ENCODE results near the gene LMX1A.

LMX1A gene

GRCh38 chr1:165376041-165376810 is 19.7 kb upstream of the LMX1A start:
- TF ChIP-seq NFIC (IDR thresholded peaks at IDR 0.05) (peak; percentile 57), EP300 (IDR thresholded peaks at IDR 0.05; ENCODE audit: borderline replicate concordance) (no peak), ZBTB7A (IDR thresholded peaks at IDR 0.05; ENCODE audit: low read depth) (peak; percentile 22; the same call in 1 of the 2 replicates)

DNA sequence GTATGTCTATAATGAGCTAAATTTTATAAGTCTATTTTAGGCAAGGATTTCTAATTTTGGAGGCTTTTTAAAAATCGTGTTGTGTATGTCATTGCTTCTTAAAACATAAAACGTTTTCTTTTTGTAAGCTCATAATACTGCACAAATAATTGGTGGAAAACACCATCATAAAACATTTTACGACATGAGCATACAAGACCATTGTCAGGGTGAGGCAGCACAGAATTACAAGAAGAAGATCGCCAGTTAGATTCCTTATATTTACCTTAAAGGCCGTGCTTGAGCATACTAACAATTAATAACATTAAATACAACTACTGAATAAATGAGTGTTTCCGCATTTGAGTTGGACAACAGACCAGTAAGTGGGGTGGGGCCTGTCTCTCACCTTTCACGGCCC is 19.1 kb upstream of the LMX1A start:
- no peak for TF ChIP-seq TEAD4 (IDR thresholded peaks at IDR 0.05)

DNA sequence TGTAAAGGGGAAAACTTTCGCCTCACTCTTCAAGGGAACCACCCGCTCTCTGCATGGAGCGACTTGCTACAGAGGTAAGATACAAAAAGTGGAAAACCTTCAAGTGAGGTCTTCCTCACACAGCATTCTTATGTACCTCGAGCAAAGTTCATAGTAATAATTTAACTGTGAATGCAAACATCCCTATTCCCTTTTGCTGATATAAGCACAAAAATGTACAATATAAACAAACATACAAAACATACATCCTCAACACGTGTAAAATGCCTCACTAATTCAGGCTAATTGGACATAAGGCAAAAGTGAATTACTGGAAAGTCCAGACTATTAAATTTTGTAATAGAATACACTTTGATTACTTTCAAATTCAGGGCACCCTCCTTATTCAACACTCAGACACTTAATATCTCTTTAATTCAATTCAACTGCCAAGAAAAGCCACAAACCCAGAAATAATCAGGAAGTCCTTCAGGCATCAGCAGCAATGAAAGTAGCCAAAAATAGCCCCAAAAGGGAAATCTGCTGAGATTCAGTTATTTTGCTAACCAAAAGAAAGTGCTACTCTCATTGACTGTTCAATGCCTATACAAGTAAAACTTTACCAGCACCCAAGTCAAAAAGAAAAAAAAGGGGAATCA is 15.2 kb upstream of the LMX1A start:
- TF ChIP-seq FOXM1 (IDR thresholded peaks at IDR 0.05; ENCODE audit: borderline replicate concordance, low read depth) (no peak), EGR1 (IDR thresholded peaks at IDR 0.05) (no peak), RAD21 (IDR thresholded peaks at IDR 0.05; ENCODE audit: low read depth) (no peak), TAF1 (IDR thresholded peaks at IDR 0.05; ENCODE audit: low read depth) (no peak), CEBPB (IDR thresholded peaks at IDR 0.05) (no peak), EP300 (IDR thresholded peaks at IDR 0.05; ENCODE audit: borderline replicate concordance) (no peak), REST (IDR thresholded peaks at IDR 0.05; ENCODE audit: low read depth) (no peak), TCF12 (IDR thresholded peaks at IDR 0.05; ENCODE audit: low read depth) (no peak), ZBTB7A (IDR thresholded peaks at IDR 0.05; ENCODE audit: low read depth) (no peak), YY1 (IDR thresholded peaks at IDR 0.05; ENCODE audit: low read depth) (no peak), CREB1 (IDR thresholded peaks at IDR 0.05; ENCODE audit: low read depth) (no peak), NFIC (IDR thresholded peaks at IDR 0.05) (no peak), TEAD4 (IDR thresholded peaks at IDR 0.05) (no peak)
- TF ChIP-seq, protein P1, sequence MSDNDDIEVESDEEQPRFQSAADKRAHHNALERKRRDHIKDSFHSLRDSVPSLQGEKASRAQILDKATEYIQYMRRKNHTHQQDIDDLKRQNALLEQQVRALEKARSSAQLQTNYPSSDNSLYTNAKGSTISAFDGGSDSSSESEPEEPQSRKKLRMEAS (IDR thresholded peaks at IDR 0.05): no peak
- TF ChIP-seq, protein P2, sequence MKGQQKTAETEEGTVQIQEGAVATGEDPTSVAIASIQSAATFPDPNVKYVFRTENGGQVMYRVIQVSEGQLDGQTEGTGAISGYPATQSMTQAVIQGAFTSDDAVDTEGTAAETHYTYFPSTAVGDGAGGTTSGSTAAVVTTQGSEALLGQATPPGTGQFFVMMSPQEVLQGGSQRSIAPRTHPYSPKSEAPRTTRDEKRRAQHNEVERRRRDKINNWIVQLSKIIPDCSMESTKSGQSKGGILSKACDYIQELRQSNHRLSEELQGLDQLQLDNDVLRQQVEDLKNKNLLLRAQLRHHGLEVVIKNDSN (IDR thresholded peaks at IDR 0.05): no peak

DNA sequence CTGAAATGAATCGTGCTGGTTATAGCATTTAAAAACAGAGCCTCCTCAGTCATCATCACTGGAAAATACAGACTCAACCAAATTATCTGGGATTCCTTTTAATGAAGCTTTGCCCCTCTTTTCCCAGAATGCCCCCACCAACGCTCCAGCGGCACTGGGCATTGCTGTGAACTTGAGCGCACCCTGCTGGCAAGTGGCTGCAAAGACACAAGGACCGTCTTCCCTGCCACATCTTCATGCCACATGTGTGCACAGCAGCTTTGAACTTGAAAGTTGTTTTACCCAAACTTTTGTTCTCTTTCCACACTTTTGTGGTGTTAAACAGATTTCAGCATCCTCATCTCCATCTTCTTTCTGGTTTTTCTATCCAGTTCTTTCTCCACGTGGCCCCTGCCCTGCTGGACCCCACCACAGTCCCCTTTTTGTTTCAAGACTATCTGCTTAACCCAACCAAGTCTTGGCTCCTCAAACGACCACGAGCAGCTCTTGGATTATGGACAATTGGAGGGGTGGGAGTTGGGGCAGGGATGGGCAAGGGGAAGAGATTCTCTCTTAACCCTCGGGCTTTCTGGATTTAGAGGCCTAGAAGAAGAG is 12.8 kb upstream of the LMX1A start:
- TF ChIP-seq FOXM1 (IDR thresholded peaks at IDR 0.05; ENCODE audit: borderline replicate concordance, low read depth): no peak
- TF ChIP-seq EP300 (IDR thresholded peaks at IDR 0.05; ENCODE audit: borderline replicate concordance): no peak
- TF ChIP-seq REST (IDR thresholded peaks at IDR 0.05; ENCODE audit: low read depth): no peak
- TF ChIP-seq RAD21 (IDR thresholded peaks at IDR 0.05; ENCODE audit: low read depth): peak; percentile 74
- no peak for TF ChIP-seq CEBPB (IDR thresholded peaks at IDR 0.05)
- no peak for TF ChIP-seq NFIC (IDR thresholded peaks at IDR 0.05)
- TF ChIP-seq, protein P1 (IDR thresholded peaks at IDR 0.05): 0 out of 2 replicates have a peak, but pooled peaks have one; percentile 15

DNA sequence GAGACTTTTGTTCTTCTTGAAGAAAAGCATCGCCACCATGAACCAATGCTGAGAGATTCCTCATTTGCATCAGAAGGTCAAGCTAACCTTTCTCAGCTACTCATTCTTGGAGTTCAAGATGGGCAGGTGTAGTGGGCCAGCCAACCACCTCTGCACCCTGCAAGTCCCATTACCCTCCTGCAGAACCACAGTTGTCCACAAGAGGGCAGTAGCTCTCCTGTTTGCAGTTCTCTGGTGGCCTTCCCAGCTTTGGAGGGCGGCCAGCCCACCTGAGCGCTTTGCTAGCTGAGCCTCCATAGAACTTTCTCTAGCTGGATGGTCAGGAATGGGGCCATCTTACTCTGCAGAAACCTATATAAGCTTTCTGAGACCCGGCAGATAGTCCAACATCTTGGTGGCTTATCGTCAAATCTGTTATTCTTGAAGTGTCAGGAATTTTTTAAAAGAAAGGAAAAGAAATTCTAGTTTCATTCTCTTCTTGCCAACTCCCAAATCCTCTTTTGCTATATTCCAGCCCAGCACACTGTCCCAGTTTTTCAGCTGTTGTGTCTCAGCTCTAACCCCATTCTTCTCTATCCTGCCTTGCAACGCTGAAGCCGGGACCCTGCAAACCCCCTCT is 11.0 kb upstream of the LMX1A start:
- TF ChIP-seq TEAD4 (IDR thresholded peaks at IDR 0.05) (no peak), RAD21 (IDR thresholded peaks at IDR 0.05; ENCODE audit: low read depth) (peak; percentile 46; the same call in 1 of the 2 replicates), ZBTB7A (IDR thresholded peaks at IDR 0.05; ENCODE audit: low read depth) (no peak), EGR1 (IDR thresholded peaks at IDR 0.05) (no peak), CREB1 (IDR thresholded peaks at IDR 0.05; ENCODE audit: low read depth) (no peak), CEBPB (IDR thresholded peaks at IDR 0.05) (no peak)

DNA sequence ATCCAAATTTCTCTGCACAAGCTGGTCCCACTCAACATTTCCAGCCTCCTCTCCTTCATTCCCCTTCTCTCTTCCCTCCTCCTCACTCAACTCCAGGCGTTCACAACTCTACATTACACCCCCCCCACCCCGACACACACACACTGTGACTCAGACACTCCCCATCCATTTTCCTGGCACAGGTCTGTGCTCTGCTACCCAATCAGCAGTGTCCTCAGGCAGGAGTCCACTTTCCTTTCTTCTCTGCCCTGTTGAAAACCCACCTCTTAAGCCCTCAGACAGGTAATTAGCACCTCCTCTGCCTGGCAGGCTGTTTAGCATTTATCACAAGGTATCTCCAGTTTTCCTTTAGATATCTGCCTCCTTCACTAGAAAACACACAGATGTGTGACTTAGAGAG is 8.8 kb upstream of the LMX1A start:
- no peak for TF ChIP-seq TCF12 (IDR thresholded peaks at IDR 0.05; ENCODE audit: low read depth)
- no peak for TF ChIP-seq NFIC (IDR thresholded peaks at IDR 0.05)
- TF ChIP-seq REST (IDR thresholded peaks at IDR 0.05; ENCODE audit: low read depth): no peak
- TF ChIP-seq, protein P2 (IDR thresholded peaks at IDR 0.05): no peak
- TF ChIP-seq TEAD4 (IDR thresholded peaks at IDR 0.05): no peak
- TF ChIP-seq TAF1 (IDR thresholded peaks at IDR 0.05; ENCODE audit: low read depth): no peak
- no peak for TF ChIP-seq YY1 (IDR thresholded peaks at IDR 0.05; ENCODE audit: low read depth)
- TF ChIP-seq, protein P1 (IDR thresholded peaks at IDR 0.05): no peak
- TF ChIP-seq CEBPB (IDR thresholded peaks at IDR 0.05): no peak
